Endothelial cell (in vitro differentiated cells): ENCODE measurements around the gene STING1. TPM values are rescaled to one million over a fixed set of nuclear protein-coding genes. Genes with fewer than 3 reads are reported as not detected.
A peak's percentile ranks its signal among the peaks of the same experiment; 100 is the strongest.

Source experiments
- DNase-seq: peaks from one replicate; pipeline ENCODE4 v3.0.0; 2021; ENCODE audit warnings: low spot score
- H3K27ac Mint-ChIP-seq: one replicate; pipeline ENCODE4 v1.8.0; 2021; ENCODE audit warnings: mixed read lengths, inconsistent platforms; ENCODE audit not compliant: unreplicated experiment
- H3K27me3 Mint-ChIP-seq: one replicate; pipeline ENCODE4 v1.8.0; 2021; ENCODE audit warnings: mild to moderate bottlenecking, moderate library complexity, mixed read lengths, inconsistent platforms; ENCODE audit not compliant: unreplicated experiment
- H3K36me3 Mint-ChIP-seq: one replicate; pipeline ENCODE4 v1.8.0; 2021; ENCODE audit warnings: mild to moderate bottlenecking, low read depth, mixed read lengths, inconsistent platforms; ENCODE audit not compliant: unreplicated experiment
- H3K4me1 Mint-ChIP-seq: one replicate; pipeline ENCODE4 v1.8.0; 2021; ENCODE audit warnings: mild to moderate bottlenecking, mixed read lengths, inconsistent platforms; ENCODE audit not compliant: unreplicated experiment
- H3K4me3 Mint-ChIP-seq: one replicate; pipeline ENCODE4 v1.8.0; 2021; ENCODE audit warnings: mild to moderate bottlenecking, mixed read lengths, inconsistent platforms; ENCODE audit not compliant: unreplicated experiment
- H3K9me3 Mint-ChIP-seq: one replicate; pipeline ENCODE4 v1.8.0; 2021; ENCODE audit warnings: mixed read lengths, inconsistent platforms; ENCODE audit not compliant: unreplicated experiment
- CTCF ChIP-seq: fragments of 200-600 bp; sonication (generic); IDR thresholded peaks from one replicate; pipeline ENCODE4 v1.5.0; 2021; ENCODE audit warnings: antibody characterized with exemption; ENCODE audit not compliant: unreplicated experiment
- total RNA-seq: library from RNA; stranded (reverse); fragmentation: NEBNext Ultra II Directional; extraction: Animal tissue kit (Norgen Biotek cat#: 25700); gene quantifications from one replicate; pipeline ENCODE4 v1.2.1, GENCODE V29; 2021; ENCODE audit not compliant: unreplicated experiment

The STING1 gene
- total RNA-seq, 1 donor from 2014 or later: 69.1 TPM

GRCh38 chr5:139435676-139436075, 46.9 kb downstream of the STING1 start:
- Mint-ChIP-seq H3K27ac (peak overlapping the region; percentile 24), H3K27me3 (peaks cover 6% of the 10 kb centered on the region), H3K4me1 (peaks cover 19% of the 10 kb centered on the region), H3K4me3 (no peak overlapping the region), H3K9me3 (no peaks in the 10 kb centered on the region), H3K36me3 (peaks cover 32% of the 10 kb centered on the region)
- DNase-seq: no peak
- TF ChIP-seq CTCF: no peak

- H3K36me3 Mint-ChIP-seq: peaks cover 29% of the 10 kb centered on the region
- H3K27me3 Mint-ChIP-seq: no peaks in the 10 kb centered on the region
Measured at GRCh38 chr5:139431706-139432105, 50.9 kb downstream of the STING1 start.

GRCh38 chr5:139430015-139430414, 52.5 kb downstream of the STING1 start:
- Mint-ChIP-seq H3K36me3 (peaks cover 28% of the 10 kb centered on the region), H3K27me3 (no peaks in the 10 kb centered on the region), H3K4me3 (no peak overlapping the region), H3K27ac (no peak overlapping the region), H3K4me1 (peaks cover 11% of the 10 kb centered on the region), H3K9me3 (no peaks in the 10 kb centered on the region)
- TF ChIP-seq CTCF: no peak
- no peak for DNase-seq

More at GRCh38 chr5:139431706-139432105, 50.9 kb downstream of the STING1 start:
- Mint-ChIP-seq H3K27ac (no peak overlapping the region), H3K4me1 (no peaks in the 10 kb centered on the region), H3K9me3 (no peaks in the 10 kb centered on the region), H3K4me3 (no peak overlapping the region)
- DNase-seq: no peak
- no peak for TF ChIP-seq CTCF

- no peak for DNase-seq
- no peaks in the 10 kb centered on the region for H3K27me3 Mint-ChIP-seq
- peaks cover 35% of the 10 kb centered on the region for H3K4me1 Mint-ChIP-seq
- peak overlapping the region; percentile 59 for H3K27ac Mint-ChIP-seq
- H3K36me3 Mint-ChIP-seq: peaks cover 28% of the 10 kb centered on the region
- no peaks in the 10 kb centered on the region for H3K9me3 Mint-ChIP-seq
- no peak overlapping the region for H3K4me3 Mint-ChIP-seq
- TF ChIP-seq CTCF: no peak
Measured at GRCh38 chr5:139426203-139426885, 56.2 kb downstream of the STING1 start.

Other genes with a start within 250 kb of the STING1 start
- 235 TPM for gene MATR3, start 189.0 kb downstream of the STING1 start, total RNA-seq
- 71.5 TPM for gene PAIP2, start 140.9 kb downstream of the STING1 start, total RNA-seq
- gene SLC23A1, start 99.5 kb downstream of the STING1 start, total RNA-seq: not detected
- 0.38 TPM for gene MZB1, start 92.8 kb downstream of the STING1 start, total RNA-seq
- gene PROB1, start 87.7 kb downstream of the STING1 start, total RNA-seq: 7.3 TPM
- gene SPATA24, start 78.7 kb downstream of the STING1 start, total RNA-seq: 7.6 TPM
- gene DNAJC18, start 43.2 kb downstream of the STING1 start, total RNA-seq: 69.6 TPM
- 565 TPM for gene ECSCR, start 20.0 kb downstream of the STING1 start, total RNA-seq
- not detected for gene SMIM33, start 11.8 kb downstream of the STING1 start, total RNA-seq
- gene UBE2D2, start 78.6 kb upstream of the STING1 start, total RNA-seq: 214 TPM
- gene CXXC5, start 165.6 kb upstream of the STING1 start, total RNA-seq: 37.3 TPM